Thyroid gland (tissue), 4 donors: Measurements from ENCODE around the gene GRK6. TPM values are rescaled to one million over a fixed set of nuclear protein-coding genes. Genes with fewer than 3 reads are reported as not detected.
A peak's percentile ranks its signal among the peaks of the same experiment; 100 is the strongest.

Experiments used
- DNase-seq, 2 donors: peaks; one replicate each; pipeline ENCODE4 v3.0.0-alpha.2; 2019
- H3K27ac ChIP-seq, 3 donors: fragments of 200-600 bp; sonication (generic); 1 replicate in 2 of 3; 2 replicates in 1 of 3; pipeline ENCODE4 v1.5.1; 2016 to 2019; ENCODE audit warnings: mild to moderate bottlenecking in 1 of 3, moderate library complexity in 1 of 3
- H3K27me3 ChIP-seq: fragments of 200-600 bp; sonication (generic); one replicate; pipeline ENCODE4 v1.5.1; 2019
- H3K36me3 ChIP-seq, 2 donors: fragments of 200-600 bp; sonication (generic); one replicate each; pipeline ENCODE4 v1.5.1; 2016 to 2019
- H3K4me1 ChIP-seq, 2 donors: fragments of 200-600 bp; sonication (generic); one replicate each; pipeline ENCODE4 v1.5.1; 2017 to 2019
- H3K4me3 ChIP-seq, 3 donors: fragments of 200-600 bp; sonication (generic); replicated peaks in 1 of 3; 1 replicate in 2 of 3; 2 replicates in 1 of 3; pipeline ENCODE4 v1.5.1; 2016; ENCODE audit warnings: mild to moderate bottlenecking in 1 of 3
- H3K9me3 ChIP-seq: fragments of 200-600 bp; sonication (generic); one replicate; pipeline ENCODE4 v1.5.1; 2017
- CTCF ChIP-seq, 6 experiments: fragments of 200-600 bp in 3 of 6; fragments of 450-650 bp in 3 of 6; sonication (generic) in 3 of 6; IDR thresholded peaks; one replicate each; pipeline ENCODE4 v1.5.1; 2016 to 2019; ENCODE audit warnings: antibody characterized with exemption in 6 of 6, mild to moderate bottlenecking in 2 of 6, inconsistent platforms in 1 of 6, moderate library complexity in 1 of 6
- POLR2A ChIP-seq, 2 donors: fragments of 450-650 bp; IDR thresholded peaks; one replicate each; pipeline ENCODE4 v1.6.1; 2017; ENCODE audit warnings: antibody characterized with exemption in 2 of 2, mild to moderate bottlenecking in 2 of 2, moderate library complexity in 1 of 2
- WGBS, 2 donors: methylation state at CpG; one replicate each; pipeline ENCODE4 v1.1.5; 2017; 5-methylcytosine and 5-hydroxymethylcytosine counted together
- intact Hi-C: fragments of 100-400 bp; cut with DNase I; formaldehyde crosslinking; loops from one replicate; pipeline ENCODE4 v1.15.1; 2023
- total RNA-seq, 4 donors: library from RNA; depleted of rRNA; stranded (reverse); fragments of >200 nt; gene quantifications; one replicate each; pipeline ENCODE4 v1.2.3, GENCODE V29; 2016

Gene GRK6
- total RNA-seq, 4 donors from 2014 or later = 14.0 to 27.8 (median 18.8) TPM

DNA sequence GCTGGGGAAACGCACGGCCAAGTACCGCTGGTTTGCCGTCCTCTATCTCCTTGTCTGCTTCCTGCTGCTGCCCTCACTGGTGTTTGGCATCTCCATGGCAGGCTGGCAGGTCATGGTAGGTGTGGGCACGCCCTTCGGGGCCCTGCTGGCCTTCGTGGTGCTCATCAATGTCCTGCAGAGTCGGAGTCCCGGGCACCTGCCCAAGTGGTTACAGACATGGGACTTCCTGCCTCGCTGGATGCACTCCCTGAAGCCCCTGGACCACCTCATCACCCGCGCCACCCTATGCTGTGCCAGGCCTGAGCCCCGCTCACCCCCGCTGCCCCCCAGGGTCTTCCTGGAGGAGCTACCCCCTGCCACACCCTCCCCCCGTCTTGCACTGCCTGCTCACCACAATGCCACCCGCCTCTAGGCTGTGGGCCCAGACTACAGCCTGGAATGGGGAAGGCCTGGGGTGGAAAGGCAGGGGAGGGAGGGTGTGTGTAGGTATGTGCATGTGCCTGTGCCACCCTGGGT is 28.5 kb upstream of the GRK6 start:
- no peak overlapping the region for H3K4me3 ChIP-seq
- WGBS, 2 donors = 92% methylated on average over 14 to 15 of the region's 16 CpGs
- DNase-seq = no peak
- H3K4me1 ChIP-seq = peaks cover 7 to 19% of the 10 kb centered on the region in 2 donors
- no peaks in the 10 kb centered on the region for H3K9me3 ChIP-seq
- H3K27me3 ChIP-seq = peaks cover 17% of the 10 kb centered on the region
- TF ChIP-seq CTCF (IDR thresholded peaks at IDR 0.05) (no peak), POLR2A (IDR thresholded peaks at IDR 0.05) (no peak)
- H3K27ac ChIP-seq = no peak overlapping the region
- no peaks in the 10 kb centered on the region for H3K36me3 ChIP-seq
- intact Hi-C loops = no loop called here

GRCh38 chr5:177399997-177400868 is 26.2 kb upstream of the GRK6 start, which contains the start of gene PFN3:
PFN3 (minus strand) TSS chr5:177400661; CDS start chr5:177400576, 85 bp downstream.
- Histone ChIP-seq H3K4me3 (no peak within 1 kb of the TSS), H3K27ac (no peak within 1 kb of the TSS), H3K4me1 (peaks cover 24 to 37% of the 10 kb centered on the region in 2 donors), H3K9me3 (no peaks in the 10 kb centered on the region), H3K27me3 (peaks cover 17% of the 10 kb centered on the region), H3K36me3 (no peaks in the 10 kb centered on the region)
- 17 to 18% methylated on average over 16 to 53 of the region's 92 CpGs for WGBS, 2 donors
- intact Hi-C loops = loop anchor here (5.0 kb wide), 1 partner anchor 52 kb away; no protein-coding TSS in a partner anchor
- no peak for DNase-seq
- no peak for TF ChIP-seq CTCF (IDR thresholded peaks at IDR 0.05)
- TF ChIP-seq POLR2A (IDR thresholded peaks at IDR 0.05) = no peak

DNA sequence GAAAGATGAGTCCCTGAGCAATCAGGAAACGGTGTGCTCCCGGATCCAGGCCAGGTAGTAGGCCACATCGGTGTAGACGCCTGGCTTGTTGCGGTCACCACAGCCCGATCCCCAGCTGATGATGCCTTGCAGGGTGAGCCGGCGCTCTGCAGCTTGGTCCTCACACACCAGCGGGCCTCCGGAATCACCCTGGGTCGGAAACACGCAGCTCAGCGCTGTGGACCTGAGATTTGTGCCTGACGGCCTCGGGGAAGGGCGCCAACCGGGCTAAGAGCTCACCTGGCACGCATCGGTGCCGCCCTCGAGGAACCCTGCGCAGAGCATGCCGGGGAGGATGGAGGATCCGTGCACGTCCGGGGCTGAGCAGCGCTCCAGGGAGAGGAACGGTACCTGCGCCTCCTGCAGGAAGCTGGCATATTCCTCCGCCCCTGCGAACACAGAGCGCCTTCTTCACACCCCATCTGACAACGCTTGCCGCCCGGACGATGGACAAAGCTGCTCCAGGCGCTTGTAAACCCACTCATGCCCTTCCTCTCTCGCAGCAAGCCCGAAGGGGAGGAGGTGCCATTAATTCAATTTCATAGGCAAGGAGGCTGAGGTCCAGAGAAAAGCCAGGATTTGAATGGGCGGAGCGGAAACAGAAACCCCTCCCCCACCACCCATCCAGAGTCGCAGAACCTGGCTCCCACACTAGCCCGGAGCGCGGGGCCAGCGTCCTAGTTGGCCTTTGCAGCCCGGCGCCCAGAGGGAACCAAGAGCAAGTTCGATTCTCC is 24.0 kb upstream of the GRK6 start:
- 3 to 8% methylated on average over 19 to 30 of the region's 49 CpGs for WGBS, 2 donors
- peak overlapping the region in 1 of 3 donors; percentile 40 for H3K4me3 ChIP-seq
- peaks cover 24 to 37% of the 10 kb centered on the region in 2 donors for H3K4me1 ChIP-seq
- peak overlapping the region in 1 of 3 donors; percentile 1 for H3K27ac ChIP-seq
- TF ChIP-seq POLR2A (IDR thresholded peaks at IDR 0.05) (no peak), CTCF (IDR thresholded peaks at IDR 0.05) (peak in 4 of 6 experiments; percentile 47 to 53 (median 50))
- intact Hi-C loops = loop anchor here (5.0 kb wide), 1 partner anchor 50 kb away; no protein-coding TSS in a partner anchor
- peaks cover 17% of the 10 kb centered on the region for H3K27me3 ChIP-seq
- no peaks in the 10 kb centered on the region for H3K36me3 ChIP-seq
- no peaks in the 10 kb centered on the region for H3K9me3 ChIP-seq
- peak; percentile 90 to 92 for DNase-seq

- H3K4me3 ChIP-seq = peak overlapping the region in 1 of 3 donors; percentile 40
- TF ChIP-seq POLR2A (IDR thresholded peaks at IDR 0.05) (no peak), CTCF (IDR thresholded peaks at IDR 0.05) (no peak)
- H3K4me1 ChIP-seq = peaks cover 24 to 37% of the 10 kb centered on the region in 2 donors
- no peaks in the 10 kb centered on the region for H3K9me3 ChIP-seq
- DNase-seq = no peak
- H3K36me3 ChIP-seq = no peaks in the 10 kb centered on the region
- WGBS, 2 donors = 4 to 5% methylated on average over 9 to 38 of the region's 61 CpGs
- H3K27ac ChIP-seq = peak overlapping the region in 1 of 3 donors; percentile 1
- intact Hi-C loops = loop anchor here (5.0 kb wide), 1 partner anchor 49 kb away; no protein-coding TSS in a partner anchor
- peaks cover 17% of the 10 kb centered on the region for H3K27me3 ChIP-seq
These were observed 23.2 kb upstream of the GRK6 start for GRCh38 chr5:177403102-177403791.
